Stomach (tissue), 9 donors: ENCODE results near the gene PDIK1L. TPM values are rescaled to one million over a fixed set of nuclear protein-coding genes. Genes with fewer than 3 reads are reported as not detected.
A peak's percentile ranks its signal among the peaks of the same experiment; 100 is the strongest.

Source experiments
- DNase-seq, 2 donors: peaks; one replicate each; pipeline versions ENCODE4 v3.0.0 to v3.0.0-alpha.2; 2013 to 2019
- H3K27ac ChIP-seq, 5 donors: fragments of 200-600 bp in 4 of 5; sonication (generic) in 4 of 5; one replicate each; pipeline ENCODE4 v1.5.1; 2013 to 2019; ENCODE audit warnings: mild to moderate bottlenecking in 1 of 5, moderate library complexity in 1 of 5
- H3K27me3 ChIP-seq, 3 donors: fragments of 200-600 bp; sonication (generic); one replicate each; pipeline ENCODE4 v1.5.1; 2017 to 2019; ENCODE audit warnings: mixed run types in 1 of 3
- H3K36me3 ChIP-seq, 4 donors: fragments of 200-600 bp; sonication (generic); 1 replicate in 3 of 4; 2 replicates in 1 of 4; pipeline ENCODE4 v1.5.1; 2016 to 2019
- H3K4me1 ChIP-seq, 4 donors: fragments of 200-600 bp; sonication (generic); one replicate each; pipeline ENCODE4 v1.5.1; 2016 to 2019
- H3K4me3 ChIP-seq, 4 donors: fragments of 200-600 bp; sonication (generic) in 3 of 4; one replicate each; pipeline ENCODE4 v1.5.1; 2016 to 2019; ENCODE audit warnings: mild to moderate bottlenecking in 1 of 4
- H3K9me3 ChIP-seq, 4 donors: fragments of 200-600 bp; sonication (generic); one replicate each; pipeline ENCODE4 v1.5.1; 2016 to 2019
- CTCF ChIP-seq, 7 experiments: fragments of 450-650 bp in 4 of 7; fragments of 200-600 bp in 3 of 7; sonication (generic) in 3 of 7; IDR thresholded peaks; one replicate each; pipeline ENCODE4 v1.5.1; 2016 to 2019; ENCODE audit warnings: antibody characterized with exemption in 7 of 7, control low read depth in 2 of 7, mild to moderate bottlenecking in 1 of 7
- EP300 ChIP-seq: sonication (generic); formaldehyde crosslinking; IDR thresholded peaks from one replicate; pipeline ENCODE4 v1.6.1; 2017; ENCODE audit warnings: antibody characterized with exemption
- POLR2A ChIP-seq, 4 donors: fragments of 450-650 bp; IDR thresholded peaks; one replicate each; pipeline ENCODE4 v1.6.1; 2016; ENCODE audit warnings: antibody characterized with exemption in 4 of 4, control low read depth in 2 of 4, mild to moderate bottlenecking in 1 of 4, moderate library complexity in 1 of 4
- POLR2AphosphoS5 ChIP-seq, 3 donors: sonication (generic); formaldehyde crosslinking; IDR thresholded peaks; one replicate each; pipeline ENCODE4 v1.6.1; 2016; ENCODE audit warnings: antibody characterized with exemption in 3 of 3
- WGBS, 5 donors: extraction: QIAGEN DNeasy Blood & Tissue Kit in 3 of 5; methylation state at CpG; one replicate each; pipeline versions ENCODE4 v1.1.5 to v1.1.7; 2013 to 2018; 5-methylcytosine and 5-hydroxymethylcytosine counted together
- intact Hi-C: fragments of 100-400 bp; cut with DNase I; formaldehyde crosslinking; loops from one replicate; pipeline ENCODE4 v1.15.1; 2023; ENCODE audit warnings: low total_unique reads
- polyA plus RNA-seq, 3 donors: library from polyadenylated mRNA; stranded (reverse); fragments of 200-250 nt; gene quantifications; one replicate each; pipeline ENCODE4 v1.2.3, GENCODE V29; 2013
- total RNA-seq, 5 donors: library from RNA; depleted of rRNA; stranded (reverse); fragments of >200 nt; gene quantifications; one replicate each; pipeline versions ENCODE4 v1.1.0 to v1.2.3, GENCODE V29; 2014 to 2016
- donor health status: healthy with polysubstance abuse.
- donor health status: Bipolar disorder and iron deficiency.
- donor health status: healthy.

Gene PDIK1L
- total and polyA plus RNA-seq, 8 donors: 1.8 to 33.8 (median 3.7) TPM

- no peaks in the 10 kb centered on the region for H3K9me3 ChIP-seq
- H3K36me3 ChIP-seq: peaks cover 0 to 50% (median 31%) of the 10 kb centered on the region in 4 donors
- H3K27me3 ChIP-seq: no peaks in the 10 kb centered on the region
- H3K27ac ChIP-seq: peak overlapping the region; percentile 32 to 91 (median 42)
- DNase-seq: no peak
- intact Hi-C loops: no loop called here
- H3K4me3 ChIP-seq: no peak overlapping the region
- 33 to 52% (median 36%) methylated on average over 8 of the region's 8 CpGs for WGBS, 5 donors
- peaks cover 11 to 88% (median 52%) of the 10 kb centered on the region in 4 donors for H3K4me1 ChIP-seq
- TF ChIP-seq POLR2AphosphoS5 (IDR thresholded peaks at IDR 0.05) (peak in 1 of 3 donors; percentile 11), CTCF (IDR thresholded peaks at IDR 0.05) (no peak), POLR2A (IDR thresholded peaks at IDR 0.05) (no peak)
These were observed 10.5 kb downstream of the PDIK1L start for GRCh38 chr1:26121854-26122773.

DNA sequence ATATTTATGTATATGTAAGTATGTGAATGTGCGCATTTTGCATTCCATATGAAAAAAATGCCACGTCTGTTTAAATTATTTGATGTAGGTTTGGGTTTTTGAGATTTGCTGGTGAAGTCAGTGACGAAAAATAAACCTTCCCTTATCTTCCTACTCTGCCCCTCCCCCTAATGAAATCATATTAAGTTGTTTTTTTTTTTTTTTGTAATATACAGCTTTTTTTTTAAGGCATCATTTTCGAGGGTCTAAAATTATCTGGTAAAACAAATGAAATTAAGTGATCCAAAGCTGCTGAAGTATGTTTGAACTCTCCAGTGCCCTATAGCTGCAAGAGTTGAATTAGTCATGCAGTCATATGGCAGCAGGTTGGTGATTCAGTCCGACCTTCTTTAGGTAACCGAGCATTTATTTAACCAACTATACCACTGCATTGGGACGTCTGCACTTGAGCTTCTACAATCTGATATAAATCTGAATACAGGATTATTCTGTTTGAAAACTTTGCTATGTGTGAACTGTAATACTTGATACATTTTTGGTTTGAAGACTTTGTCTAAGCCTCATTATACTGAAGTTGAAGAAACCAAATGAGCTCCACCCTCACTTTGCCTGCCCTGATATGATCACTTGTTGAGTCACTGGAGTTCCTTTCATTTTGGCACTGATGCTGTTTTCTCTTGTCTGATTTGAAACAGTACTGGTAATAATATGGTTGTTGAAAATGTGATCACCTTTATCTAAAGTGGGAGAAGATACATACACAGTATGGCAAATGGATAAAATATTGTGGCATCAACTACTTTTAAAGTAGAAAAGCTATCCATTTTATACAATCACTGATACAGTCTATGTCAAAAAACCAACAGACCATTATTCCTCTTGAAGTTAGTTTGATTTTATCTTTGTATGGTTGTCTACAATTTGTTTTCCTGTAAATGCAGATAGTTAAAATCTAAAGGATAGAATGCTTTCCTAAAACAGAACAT lies 11.7 kb downstream of the PDIK1L start:
- H3K4me1 ChIP-seq: peaks cover 22 to 98% (median 55%) of the 10 kb centered on the region in 4 donors
- no peak overlapping the region for H3K4me3 ChIP-seq
- TF ChIP-seq CTCF (IDR thresholded peaks at IDR 0.05) (no peak), POLR2AphosphoS5 (IDR thresholded peaks at IDR 0.05) (no peak)
- intact Hi-C loops: no loop called here
- H3K27ac ChIP-seq: peak overlapping the region in 4 of 5 donors; percentile 1 to 91 (median 52)
- H3K27me3 ChIP-seq: no peaks in the 10 kb centered on the region
- H3K36me3 ChIP-seq: peaks cover 0 to 38% (median 20%) of the 10 kb centered on the region in 4 donors
- no peak for DNase-seq
- WGBS, 5 donors: 61 to 69% (median 65%) methylated on average over 7 of the region's 7 CpGs
- H3K9me3 ChIP-seq: no peaks in the 10 kb centered on the region

- WGBS, 5 donors: 52 to 66% (median 58%) methylated on average over 4 of the region's 4 CpGs
- H3K27ac ChIP-seq: peak overlapping the region in 3 of 5 donors; percentile 9 to 91 (median 74)
- TF ChIP-seq CTCF (IDR thresholded peaks at IDR 0.05): no peak
- no peak for TF ChIP-seq EP300
- no peak for TF ChIP-seq POLR2A (IDR thresholded peaks at IDR 0.05)
- DNase-seq: no peak
- intact Hi-C loops: no loop called here
- peaks cover 22 to 87% (median 52%) of the 10 kb centered on the region in 4 donors for H3K4me1 ChIP-seq
- no peak overlapping the region for H3K4me3 ChIP-seq
- no peaks in the 10 kb centered on the region for H3K27me3 ChIP-seq
- H3K9me3 ChIP-seq: no peaks in the 10 kb centered on the region
- H3K36me3 ChIP-seq: peaks cover 0 to 24% (median 7%) of the 10 kb centered on the region in 4 donors
These were observed 13.1 kb downstream of the PDIK1L start for GRCh38 chr1:26124418-26125331.
